Head of caudate nucleus (tissue), 42 donors: ENCODE data around the gene GNG13.

Experiments
- DNase-seq, 42 donors: peaks; one replicate each; pipeline versions ENCODE4 v3.0.0 to v3.0.0-alpha.2; 2020 to 2021; ENCODE audit warnings: mixed read lengths in 7 of 42
- intact Hi-C: fragments of 100-400 bp; cut with DNase I; formaldehyde crosslinking; loops from one replicate; pipeline ENCODE4 v1.15.0; 2022

GNG13 gene

GRCh38 chr16:798666-799065 lies 1.9 kb downstream of the GNG13 start:
- intact Hi-C loops = no loop called here
- DNase-seq = no peak

DNA sequence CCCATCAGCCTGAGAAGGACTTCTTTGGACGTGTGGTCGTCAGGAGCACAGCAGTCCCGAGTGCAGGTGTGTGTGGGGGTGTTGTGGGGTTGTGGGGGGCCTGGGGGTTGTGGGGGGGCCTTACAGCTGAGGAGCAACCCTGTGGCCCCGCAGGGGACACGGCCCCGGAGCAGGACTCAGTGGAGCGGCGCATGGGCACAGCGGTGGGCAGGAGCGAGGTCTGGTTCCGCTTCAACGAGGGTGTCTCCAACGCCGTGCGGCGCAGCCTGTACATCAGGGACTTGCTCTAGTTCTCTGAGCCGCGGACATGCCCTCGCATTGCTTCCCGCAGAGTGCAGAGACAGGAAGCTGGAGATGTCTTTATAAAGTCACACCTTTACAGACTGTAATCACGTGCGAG lies 2.8 kb downstream of the GNG13 start:
- intact Hi-C loops = no loop called here

GRCh38 chr16:797120-797420 lies 3.5 kb downstream of the GNG13 start:
- DNase-seq = no peak
- intact Hi-C loops = no loop called here

More for the DNA sequence above, 2.8 kb downstream of the GNG13 start:
- no peak for DNase-seq

DNA sequence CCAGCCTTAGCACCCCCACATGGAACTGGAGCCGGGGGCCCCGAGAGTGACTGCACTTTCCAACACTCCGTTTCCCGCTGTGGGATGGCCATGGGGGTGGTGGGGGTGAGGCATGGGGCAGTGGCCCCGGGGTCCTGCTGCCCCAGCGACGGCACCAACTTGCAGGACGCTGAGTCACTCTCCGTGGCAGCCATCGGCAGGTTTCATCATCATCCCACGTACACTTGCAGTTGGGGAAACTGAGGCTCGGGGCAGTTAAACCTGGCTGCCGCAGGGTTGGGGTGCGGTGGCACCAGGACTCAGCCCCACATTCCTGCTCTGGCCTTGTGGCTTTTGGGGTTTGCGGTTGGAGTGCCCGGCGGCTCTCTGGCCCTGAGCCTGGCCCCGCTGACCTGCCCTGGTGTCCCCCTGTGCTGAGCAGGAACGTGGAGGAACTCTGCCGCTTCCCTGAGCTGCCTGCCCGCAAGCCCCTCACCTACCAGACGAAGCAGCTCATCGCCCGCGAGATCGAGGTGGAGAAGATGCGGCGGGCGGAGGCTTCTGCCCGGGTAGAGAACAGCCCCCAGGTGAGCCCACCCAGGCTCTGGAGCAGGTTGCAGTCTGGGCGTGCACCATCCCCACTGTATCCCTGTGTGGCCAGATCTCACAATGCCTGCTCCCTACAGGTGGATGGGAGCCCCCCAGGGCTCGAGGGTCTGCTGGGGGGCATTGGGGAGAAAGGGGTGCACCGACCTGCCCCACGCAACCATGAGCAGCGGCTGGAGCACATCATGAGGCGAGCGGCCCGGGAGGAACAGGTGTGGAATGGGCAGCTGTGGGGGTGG lies 4.0 kb downstream of the GNG13 start:
- intact Hi-C loops = no loop called here
- no peak for DNase-seq

DNA sequence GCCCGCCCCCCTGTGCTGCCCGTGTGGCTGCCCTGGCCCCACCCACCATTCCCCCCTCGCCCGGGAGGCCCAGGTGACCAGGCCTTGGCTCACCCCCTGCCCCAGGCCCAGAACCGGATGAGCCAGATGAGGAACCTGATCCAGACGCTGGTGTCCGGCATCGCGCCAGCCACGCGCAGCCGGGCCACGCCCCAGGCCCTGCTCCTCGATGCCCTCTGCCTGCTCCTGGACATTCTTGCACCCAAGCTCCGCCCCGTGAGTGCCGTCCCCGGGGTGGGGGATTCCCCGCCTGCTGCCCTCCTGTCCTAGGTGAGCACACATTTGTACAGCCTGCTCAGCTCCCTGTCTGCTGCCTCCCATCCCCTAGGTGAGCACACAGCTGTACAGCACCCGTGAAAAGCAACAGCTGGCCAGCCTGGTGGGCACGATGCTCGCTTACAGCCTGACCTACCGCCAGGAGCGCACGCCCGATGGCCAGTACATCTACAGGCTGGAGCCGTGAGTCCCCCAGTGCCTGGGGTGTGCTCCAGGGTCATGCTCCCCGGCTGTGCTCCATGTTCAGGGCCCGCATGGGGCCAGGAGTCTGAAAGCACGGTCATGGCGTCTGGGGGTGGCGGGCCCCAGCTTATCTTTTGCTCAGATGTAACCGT lies 4.8 kb downstream of the GNG13 start:
- no peak for DNase-seq
- intact Hi-C loops = no loop called here

DNA sequence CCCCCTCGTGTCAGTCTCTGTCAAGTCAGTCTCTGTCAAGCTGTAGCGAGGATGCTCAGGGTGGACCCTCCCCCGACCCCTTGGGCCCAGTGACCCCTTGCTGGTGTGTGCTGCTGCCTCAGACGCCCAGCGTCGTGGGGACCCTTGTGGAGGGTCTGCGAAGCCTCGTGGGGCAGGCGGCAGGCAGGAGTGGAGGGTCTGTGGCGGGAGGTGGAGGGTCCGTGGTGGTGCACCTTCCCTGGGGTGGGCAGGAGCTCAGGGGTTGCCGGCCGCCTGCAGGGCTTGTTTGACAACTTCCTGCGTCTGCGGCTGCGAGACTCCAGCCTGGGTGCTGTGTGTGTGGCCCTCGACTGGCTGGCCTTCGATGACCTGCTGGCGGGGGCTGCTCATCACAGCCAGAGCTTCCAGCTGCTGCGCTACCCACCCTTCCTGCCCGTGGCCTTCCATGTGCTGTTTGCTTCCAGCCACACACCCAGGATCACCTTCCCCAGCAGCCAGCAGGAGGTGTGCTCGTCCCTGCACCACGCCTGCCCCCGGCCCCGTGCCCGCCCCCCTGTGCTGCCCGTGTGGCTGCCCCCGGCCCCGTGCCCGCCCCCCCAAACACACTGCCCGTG lies 5.6 kb downstream of the GNG13 start:
- intact Hi-C loops = no loop called here

DNA sequence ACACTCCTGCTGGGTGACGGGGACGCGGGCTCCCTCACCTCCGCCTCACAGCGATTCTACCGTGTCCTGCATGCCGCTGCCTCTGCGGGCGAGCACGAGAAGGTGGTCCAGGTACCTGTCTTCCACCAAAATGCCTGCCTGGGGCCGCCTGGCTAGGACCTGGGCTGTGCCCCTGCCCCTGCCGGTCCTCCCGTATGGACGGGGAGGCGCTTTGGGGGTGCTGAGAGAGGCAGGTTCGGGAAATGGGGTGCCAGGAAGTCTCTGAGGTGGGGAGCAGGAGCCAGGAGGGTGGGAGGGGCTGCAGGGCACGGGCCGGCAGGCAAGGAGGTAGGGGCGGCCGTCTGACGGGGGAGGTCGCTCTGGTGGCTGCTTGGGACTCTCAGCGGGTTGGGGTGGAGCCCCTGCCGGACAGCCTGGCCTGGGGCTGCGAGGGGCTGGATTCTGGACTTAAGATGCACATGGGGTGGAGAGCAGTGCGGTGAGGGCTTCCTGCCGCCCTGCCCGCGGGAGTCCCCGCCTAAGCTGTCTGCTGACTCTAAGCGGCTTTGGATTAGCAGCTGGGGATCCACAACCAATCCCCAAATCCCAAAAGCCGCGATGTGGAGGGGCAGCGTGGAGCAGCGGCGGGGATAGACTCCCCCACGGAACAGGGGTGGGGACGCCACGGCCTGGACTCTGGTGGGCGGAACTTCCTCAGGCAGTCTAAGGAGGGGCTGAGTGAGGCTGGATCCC lies 6.3 kb downstream of the GNG13 start:
- no peak for DNase-seq
- intact Hi-C loops = no loop called here

More for the DNA sequence above, 5.6 kb downstream of the GNG13 start:
- DNase-seq = no peak

GRCh38 chr16:793414-793813 lies 7.1 kb downstream of the GNG13 start:
- intact Hi-C loops = no loop called here
- no peak for DNase-seq

- no peak for DNase-seq
- intact Hi-C loops = no loop called here
Observed at GRCh38 chr16:792221-792995, 8.1 kb downstream of the GNG13 start.

- DNase-seq = no peak
- intact Hi-C loops = no loop called here
Observed at GRCh38 chr16:791131-791530, 9.4 kb downstream of the GNG13 start.

DNA sequence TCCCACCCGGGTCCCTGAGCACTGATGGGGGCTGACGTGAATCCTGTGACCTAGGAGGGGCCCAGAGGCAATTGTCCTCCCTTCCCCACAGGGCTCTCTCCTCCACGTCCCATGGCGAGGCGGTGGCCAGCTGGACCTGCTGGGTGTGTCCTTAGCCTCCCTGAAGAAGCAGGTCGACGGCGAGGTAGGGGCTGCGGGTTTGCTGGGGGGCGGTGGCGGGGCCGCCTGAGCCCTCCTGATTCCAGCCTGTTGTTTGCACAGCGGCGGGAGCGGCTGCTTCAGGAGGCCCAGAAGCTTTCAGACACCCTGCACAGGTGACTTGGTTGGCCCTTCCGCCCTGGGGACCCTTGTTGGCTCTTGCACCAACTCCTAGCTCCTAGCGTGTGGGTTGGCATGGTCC lies 10.4 kb downstream of the GNG13 start:
- no peak for DNase-seq
- intact Hi-C loops = no loop called here

GRCh38 chr16:789191-789850 lies 11.2 kb downstream of the GNG13 start:
- intact Hi-C loops = loop anchor here (5.0 kb wide), 1 partner anchor 77 kb away; no protein-coding TSS in a partner anchor
- no peak for DNase-seq

DNA sequence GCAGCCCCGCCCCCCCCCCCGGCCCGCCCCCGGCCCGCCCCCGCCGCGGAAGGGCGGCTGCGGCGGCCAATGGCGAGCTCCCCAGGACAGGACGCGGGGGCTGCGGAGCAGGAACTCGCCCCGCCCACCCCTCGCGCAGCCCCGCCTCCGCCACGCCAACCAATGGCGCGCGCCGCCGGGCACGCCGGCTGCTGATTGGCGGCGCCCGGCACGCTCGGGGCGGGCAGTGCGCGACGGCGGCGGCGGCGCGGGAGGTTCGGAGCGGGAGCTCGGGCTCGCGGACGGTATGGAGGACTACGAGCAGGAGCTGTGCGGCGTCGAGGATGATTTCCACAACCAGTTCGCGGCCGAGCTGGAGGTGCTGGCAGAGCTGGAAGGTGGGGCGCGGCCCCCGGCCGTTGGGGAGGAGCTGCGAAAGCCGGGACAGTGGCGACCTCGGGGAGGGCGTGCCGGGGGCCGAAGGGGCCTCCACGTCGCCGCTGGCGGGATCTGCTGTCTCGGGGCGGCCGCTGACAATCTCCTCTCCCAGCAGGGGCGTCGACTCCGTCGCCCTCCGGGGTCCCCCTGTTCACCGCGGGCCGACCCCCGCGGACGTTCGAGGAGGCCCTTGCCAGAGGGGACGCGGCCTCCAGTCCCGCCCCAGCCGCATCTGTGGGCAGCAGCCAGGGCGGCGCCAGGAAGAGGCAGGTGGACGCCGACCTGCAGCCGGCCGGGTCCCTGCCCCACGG lies 12.0 kb downstream of the GNG13 start, which contains the start of gene CHTF18:
TSS of gene CHTF18 (plus strand) at position 222 of the 728 bp plus-strand sequence. CDS start at position 287, 65 bp downstream.
- DNase-seq = peak; percentile 66 to 97 (median 92)
- intact Hi-C loops = loop anchor here (5.0 kb wide), 1 partner anchor 76 kb away; no protein-coding TSS in a partner anchor

GRCh38 chr16:787978-788398 lies 12.5 kb downstream of the GNG13 start, which contains the start of gene RPUSD1:
Gene RPUSD1 (minus strand): TSS chr16:788381. CDS start chr16:787737, 644 bp downstream.
- DNase-seq = no peak
- intact Hi-C loops = loop anchor here (5.0 kb wide), 1 partner anchor 76 kb away; no protein-coding TSS in a partner anchor

- intact Hi-C loops = loop anchor here (5.0 kb wide), 1 partner anchor 75 kb away; no protein-coding TSS in a partner anchor
- no peak for DNase-seq
Observed at GRCh38 chr16:787321-787966, 13.1 kb downstream of the GNG13 start.
